Naive B cell (primary cell): ENCODE data around the gene SLC36A1. TPM values are rescaled to one million over a fixed set of nuclear protein-coding genes. Genes with fewer than 3 reads are reported as not detected.

Experiments
- ATAC-seq, 2 donors: fragments of 150-1000 bp; cut with Tn5 transposase; 2 replicates each; pipeline ENCODE4 v1.10.0; 2021; ENCODE audit warnings: low read depth in 2 of 2, mild to moderate bottlenecking in 2 of 2, moderate library complexity in 2 of 2
- DNase-seq: peaks from one replicate; pipeline ENCODE4 v3.0.0; 2022
- H3K27ac Mint-ChIP-seq, 6 donors: one replicate each; pipeline ENCODE4 v1.8.0; 2020 to 2022; ENCODE audit warnings: mild to moderate bottlenecking in 6 of 6, mixed read lengths in 6 of 6, moderate library complexity in 5 of 6, inconsistent platforms in 2 of 6
- H3K27me3 Mint-ChIP-seq, 3 donors: one replicate each; pipeline ENCODE4 v1.8.0; 2021 to 2022; ENCODE audit warnings: mixed read lengths in 3 of 3, mild to moderate bottlenecking in 1 of 3
- H3K36me3 Mint-ChIP-seq, 2 donors: one replicate each; pipeline ENCODE4 v1.8.0; 2020 to 2022; ENCODE audit warnings: mixed read lengths in 2 of 2, inconsistent platforms in 1 of 2, mild to moderate bottlenecking in 1 of 2
- H3K4me1 Mint-ChIP-seq, 3 donors: one replicate each; pipeline ENCODE4 v1.8.0; 2020 to 2022; ENCODE audit warnings: mixed read lengths in 3 of 3, inconsistent platforms in 1 of 3, mild to moderate bottlenecking in 1 of 3, moderate library complexity in 1 of 3
- H3K4me3 Mint-ChIP-seq, 8 donors: one replicate each; pipeline ENCODE4 v1.8.0; 2020 to 2022; ENCODE audit warnings: mild to moderate bottlenecking in 8 of 8, mixed read lengths in 8 of 8, moderate library complexity in 8 of 8, inconsistent platforms in 2 of 8
- H3K9me3 Mint-ChIP-seq, 7 donors: one replicate each; pipeline ENCODE4 v1.8.0; 2020 to 2022; ENCODE audit warnings: mixed read lengths in 7 of 7, mild to moderate bottlenecking in 5 of 7, inconsistent platforms in 2 of 7, moderate library complexity in 1 of 7
- polyA plus RNA-seq, 6 donors: library from polyadenylated mRNA; unstranded; fragments of 300-500 nt; fragmentation: Illumina TruSeq; gene quantifications; one replicate each; pipeline ENCODE4 v1.2.3, GENCODE V29; 2021; ENCODE audit warnings: low read depth in 6 of 6

Gene SLC36A1
- polyA plus RNA-seq, 6 donors from 2014 or later = 0.91 to 1.9 (median 1.4) TPM; not detected in 1

DNA sequence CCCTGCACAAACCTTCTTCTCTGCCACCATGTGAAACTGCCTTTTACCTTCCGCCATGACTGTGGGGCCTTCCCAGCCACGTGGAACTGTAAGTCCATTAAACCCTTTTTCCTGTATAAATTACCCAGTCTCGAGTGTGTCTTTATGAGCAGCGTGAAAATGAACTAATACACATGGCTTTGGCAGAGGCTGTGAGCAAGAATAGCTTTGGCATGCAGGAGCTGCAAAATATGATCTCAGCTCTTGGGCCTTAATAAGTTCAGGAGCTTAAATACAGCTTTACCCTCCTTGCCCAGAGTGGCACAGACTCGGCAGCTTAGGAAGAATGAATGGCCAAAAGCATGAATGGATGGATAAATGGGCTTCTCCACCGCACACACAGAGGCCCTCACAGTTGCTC, 15.7 kb upstream of the SLC36A1 start:
- ATAC-seq = no peak
- H3K4me3 Mint-ChIP-seq = no peak overlapping the region
- DNase-seq = no peak
- H3K27me3 Mint-ChIP-seq = peaks cover 22 to 30% (median 27%) of the 10 kb centered on the region in 3 donors
- H3K36me3 Mint-ChIP-seq = no peaks in the 10 kb centered on the region
- H3K27ac Mint-ChIP-seq = no peak overlapping the region
- H3K9me3 Mint-ChIP-seq = peaks cover 0 to 5% (median 2%) of the 10 kb centered on the region in 7 donors
- H3K4me1 Mint-ChIP-seq = peaks cover 9 to 14% (median 12%) of the 10 kb centered on the region in 3 donors

DNA sequence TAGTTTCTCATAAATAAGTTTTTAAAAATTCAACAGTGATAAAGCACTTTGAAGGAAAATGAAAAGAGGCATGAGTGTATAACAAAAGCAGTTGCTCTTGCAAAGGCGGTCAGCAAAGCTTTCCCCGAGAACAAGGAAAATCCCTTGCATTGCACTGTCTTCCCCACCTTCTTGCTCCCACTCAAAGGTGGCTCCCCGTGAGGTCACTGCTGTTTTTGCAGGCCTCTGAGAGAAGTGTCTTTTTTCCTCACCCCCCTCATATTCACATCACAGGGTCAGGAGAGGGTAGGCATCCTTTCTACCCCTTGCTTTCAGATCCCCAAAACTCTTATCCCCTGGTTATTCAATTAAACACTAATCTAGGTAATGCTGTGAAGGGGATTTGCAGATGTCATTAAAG, 15.2 kb upstream of the SLC36A1 start:
- Mint-ChIP-seq H3K27ac (peak overlapping the region in 1 of 6 donors; percentile 27), H3K4me3 (no peak overlapping the region), H3K4me1 (peaks cover 5 to 8% (median 7%) of the 10 kb centered on the region in 3 donors), H3K27me3 (peaks cover 22 to 30% (median 27%) of the 10 kb centered on the region in 3 donors), H3K36me3 (no peaks in the 10 kb centered on the region), H3K9me3 (peaks cover 0 to 5% (median 2%) of the 10 kb centered on the region in 7 donors)
- no peak for DNase-seq
- no peak for ATAC-seq

DNA sequence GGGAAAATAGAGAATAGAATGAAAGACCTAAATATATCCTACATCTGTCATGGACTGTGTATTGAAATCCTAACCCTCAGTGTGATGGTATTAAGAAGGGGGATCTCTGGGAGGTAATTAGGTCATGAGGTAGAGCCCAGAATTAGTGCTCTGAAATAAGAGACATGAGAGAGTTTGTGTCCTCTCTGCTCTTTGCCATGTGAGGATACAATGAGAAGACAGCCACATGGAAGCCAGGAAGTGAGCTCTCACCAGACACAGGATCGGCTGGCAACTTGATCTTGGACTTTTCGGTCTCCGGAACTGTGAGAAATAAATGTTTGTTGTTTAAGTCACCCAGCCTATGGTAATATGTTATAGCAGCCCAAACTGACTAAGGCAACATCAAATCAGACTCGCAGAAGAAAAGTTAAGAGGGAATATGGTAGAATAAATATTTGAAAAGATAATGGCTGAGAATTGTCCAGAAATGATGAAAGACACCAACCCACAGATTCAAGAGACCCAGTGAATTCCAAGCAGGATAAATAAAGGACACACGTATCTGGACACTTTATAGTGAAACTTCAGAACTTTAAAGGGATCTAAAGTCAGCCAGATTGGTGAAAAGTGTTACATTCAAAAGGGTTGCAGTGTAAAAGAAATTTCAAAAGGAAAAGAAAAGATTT, 12.7 kb upstream of the SLC36A1 start:
- H3K27me3 Mint-ChIP-seq = peaks cover 27 to 44% (median 43%) of the 10 kb centered on the region in 3 donors
- H3K4me3 Mint-ChIP-seq = no peak overlapping the region
- ATAC-seq (no peak), DNase-seq (no peak)
- peaks cover 0 to 8% (median 3%) of the 10 kb centered on the region in 7 donors for H3K9me3 Mint-ChIP-seq
- H3K4me1 Mint-ChIP-seq = no peaks in the 10 kb centered on the region
- no peak overlapping the region for H3K27ac Mint-ChIP-seq
- H3K36me3 Mint-ChIP-seq = peaks cover 0 to 4% of the 10 kb centered on the region in 2 donors

DNA sequence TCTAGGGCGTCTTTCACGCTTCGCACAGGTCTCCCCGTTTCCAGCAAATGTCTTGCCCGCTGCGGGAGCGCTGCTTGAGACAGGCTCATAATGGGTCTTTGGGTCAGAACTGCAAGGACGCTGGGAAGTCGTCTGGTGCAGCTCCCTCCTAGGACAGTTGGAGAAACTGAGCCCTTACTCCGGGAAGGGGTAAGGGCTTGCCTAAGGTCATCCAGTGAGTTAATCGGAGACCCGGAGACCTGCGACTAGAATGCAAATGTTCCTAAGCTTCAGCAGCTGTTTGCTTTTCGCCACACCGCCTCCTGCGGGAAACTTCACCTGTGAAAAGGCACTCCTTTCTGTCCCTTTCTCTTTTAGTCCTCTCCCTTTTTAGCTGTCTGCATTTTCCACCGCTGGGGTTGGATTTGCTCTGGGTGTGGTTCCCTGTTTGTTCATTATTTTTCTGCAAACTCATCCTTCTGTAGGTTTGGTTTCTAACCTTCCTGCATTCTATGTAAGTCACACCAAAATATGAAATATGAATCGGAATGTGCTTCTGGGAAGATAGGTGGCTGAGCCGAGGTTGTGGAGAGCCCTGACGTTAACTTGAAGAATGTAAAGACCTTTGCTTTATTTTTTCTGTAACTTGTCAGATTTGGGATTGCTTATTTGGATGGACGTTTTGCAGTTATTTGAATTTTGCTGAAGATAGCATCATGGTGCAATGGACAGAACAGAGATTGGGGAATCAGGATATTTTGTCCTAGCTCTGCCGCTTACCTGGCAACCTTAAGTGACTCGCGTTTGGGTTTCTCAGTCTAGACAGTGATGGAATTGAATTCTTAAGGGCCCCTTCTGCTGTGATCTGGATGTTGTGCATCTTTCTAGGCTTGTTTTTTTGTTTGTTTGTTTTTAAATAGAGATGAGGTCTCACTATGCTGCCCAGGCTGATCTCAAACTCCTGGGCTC, 909 bp downstream of the SLC36A1 start:
- ATAC-seq (peak; percentile 0 to 15), DNase-seq (peak; percentile 11)
- no peaks in the 10 kb centered on the region for H3K36me3 Mint-ChIP-seq
- peak overlapping the region; percentile 88 to 99 (median 97) for H3K4me3 Mint-ChIP-seq
- H3K27me3 Mint-ChIP-seq = peaks cover 7 to 17% (median 12%) of the 10 kb centered on the region in 3 donors
- peak overlapping the region; percentile 90 to 98 (median 96) for H3K27ac Mint-ChIP-seq
- H3K9me3 Mint-ChIP-seq = no peaks in the 10 kb centered on the region
- H3K4me1 Mint-ChIP-seq = peaks cover 20 to 38% (median 33%) of the 10 kb centered on the region in 3 donors

DNA sequence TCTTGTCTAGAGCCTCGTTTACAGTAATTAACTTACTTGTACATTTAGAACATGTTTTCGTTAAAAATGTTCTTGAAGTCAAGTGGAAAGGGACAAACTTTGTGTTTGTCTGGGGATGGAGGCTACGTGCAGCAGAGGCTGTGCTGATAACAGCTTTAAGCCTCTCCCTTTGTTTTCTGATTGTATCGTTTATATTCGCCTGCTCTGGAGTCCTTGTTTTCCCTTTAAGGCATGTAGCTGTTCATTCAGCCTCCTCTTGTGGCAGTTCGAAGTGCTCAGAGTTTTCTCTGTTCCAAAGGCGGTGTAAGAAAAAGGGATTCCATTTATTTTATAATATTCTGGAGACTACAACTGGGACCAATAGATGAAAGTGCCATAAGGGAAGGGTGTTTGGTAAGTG, 1.9 kb downstream of the SLC36A1 start:
- no peak for ATAC-seq
- Mint-ChIP-seq H3K9me3 (no peaks in the 10 kb centered on the region), H3K4me1 (peaks cover 22 to 38% (median 33%) of the 10 kb centered on the region in 3 donors), H3K36me3 (no peaks in the 10 kb centered on the region), H3K27ac (no peak overlapping the region), H3K27me3 (peaks cover 7 to 12% (median 10%) of the 10 kb centered on the region in 3 donors), H3K4me3 (peak overlapping the region; percentile 8 to 99 (median 91))
- DNase-seq = no peak

DNA sequence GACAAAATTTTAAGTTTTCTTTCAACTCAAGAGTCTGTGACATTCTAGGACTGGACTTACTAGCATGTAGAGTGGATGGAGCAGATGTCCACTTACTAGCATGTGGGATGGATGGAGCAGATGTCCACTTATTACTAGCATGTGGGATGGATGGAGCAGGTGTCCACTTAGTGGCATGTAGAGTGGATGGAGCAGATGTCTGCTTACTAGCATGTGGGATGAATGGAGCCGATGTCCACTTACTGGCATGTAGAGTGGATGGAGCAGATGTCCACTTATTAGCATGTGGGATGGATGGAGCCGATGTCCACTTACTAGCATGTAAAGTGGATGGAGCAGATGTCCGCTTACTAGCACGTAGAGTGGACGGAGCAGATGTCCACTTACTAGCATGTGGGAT, 2.4 kb downstream of the SLC36A1 start:
- peaks cover 6 to 12% (median 10%) of the 10 kb centered on the region in 3 donors for H3K27me3 Mint-ChIP-seq
- no peak overlapping the region for H3K27ac Mint-ChIP-seq
- peak overlapping the region in 1 of 8 donors; percentile 88 for H3K4me3 Mint-ChIP-seq
- H3K9me3 Mint-ChIP-seq = no peaks in the 10 kb centered on the region
- no peaks in the 10 kb centered on the region for H3K36me3 Mint-ChIP-seq
- DNase-seq (no peak), ATAC-seq (no peak)
- peaks cover 22 to 38% (median 33%) of the 10 kb centered on the region in 3 donors for H3K4me1 Mint-ChIP-seq

DNA sequence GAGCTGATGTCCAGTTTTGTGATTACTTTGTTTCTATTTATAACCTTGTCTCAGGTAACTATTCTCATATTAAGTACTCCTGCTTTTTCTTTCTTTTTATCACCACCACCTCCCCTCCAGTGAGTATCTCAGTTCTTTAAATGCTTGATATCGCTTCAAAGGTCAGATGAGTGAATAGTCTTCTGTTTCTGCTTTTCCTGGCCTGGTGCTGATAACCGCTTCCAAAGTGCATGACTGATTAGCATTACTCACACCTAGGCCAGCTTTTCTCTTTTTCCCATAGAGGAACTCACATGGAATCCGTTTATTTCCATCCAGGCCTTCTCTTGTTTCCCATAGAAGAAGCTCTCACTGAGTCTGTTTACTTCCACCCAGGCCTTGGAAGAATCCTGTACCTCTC, 3.2 kb downstream of the SLC36A1 start:
- no peaks in the 10 kb centered on the region for H3K9me3 Mint-ChIP-seq
- peaks cover 22 to 38% (median 33%) of the 10 kb centered on the region in 3 donors for H3K4me1 Mint-ChIP-seq
- no peak for DNase-seq
- no peaks in the 10 kb centered on the region for H3K36me3 Mint-ChIP-seq
- peak overlapping the region in 1 of 6 donors; percentile 39 for H3K27ac Mint-ChIP-seq
- peak overlapping the region in 2 of 8 donors; percentile 16 to 29 for H3K4me3 Mint-ChIP-seq
- peaks cover 0 to 7% (median 6%) of the 10 kb centered on the region in 3 donors for H3K27me3 Mint-ChIP-seq
- no peak for ATAC-seq

DNA sequence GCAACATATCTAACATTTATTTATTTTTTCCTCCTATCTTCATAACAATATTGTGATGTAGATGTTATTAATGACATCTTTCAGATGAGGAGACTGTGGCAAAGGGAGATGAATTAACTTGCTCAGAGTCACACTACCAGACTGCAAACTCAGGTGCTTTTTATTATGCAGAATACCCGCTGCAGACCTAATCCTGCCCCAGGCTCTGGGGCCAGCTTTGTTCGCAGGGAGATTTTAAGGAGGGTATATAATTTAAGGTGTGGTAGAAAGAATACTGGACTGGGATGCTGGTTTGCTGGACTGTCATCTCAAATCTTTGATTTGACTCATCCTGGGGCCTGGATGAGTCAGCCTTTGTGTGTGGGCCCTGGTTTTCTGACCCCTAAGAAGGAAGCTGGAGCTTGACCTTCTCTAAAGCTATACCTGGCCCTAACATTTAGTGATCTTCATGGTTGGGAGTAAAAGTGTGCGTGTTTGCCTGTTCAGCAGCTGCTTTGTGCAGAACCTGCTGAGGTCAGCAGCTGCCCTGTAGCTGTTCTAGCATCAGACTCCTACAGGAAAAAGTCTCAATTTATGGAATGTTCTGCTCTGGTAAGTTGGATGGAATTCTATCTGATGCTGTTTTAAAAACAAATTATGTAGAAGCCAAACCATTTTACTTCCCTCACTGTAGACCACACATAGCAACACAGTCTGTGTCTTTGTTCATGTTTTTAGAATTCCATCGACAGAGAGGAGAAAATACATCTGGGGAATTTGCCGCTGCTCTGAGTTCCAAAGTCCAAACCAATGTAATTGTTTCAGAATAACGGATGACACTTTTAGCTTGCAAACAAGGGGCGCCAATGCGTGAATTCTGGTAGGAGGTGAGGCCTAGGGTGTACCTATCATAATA, 4.5 kb downstream of the SLC36A1 start:
- DNase-seq (no peak), ATAC-seq (no peak)
- H3K36me3 Mint-ChIP-seq = no peaks in the 10 kb centered on the region
- H3K4me3 Mint-ChIP-seq = no peak overlapping the region
- H3K27ac Mint-ChIP-seq = no peak overlapping the region
- no peaks in the 10 kb centered on the region for H3K27me3 Mint-ChIP-seq
- no peaks in the 10 kb centered on the region for H3K9me3 Mint-ChIP-seq
- H3K4me1 Mint-ChIP-seq = peaks cover 22 to 38% (median 33%) of the 10 kb centered on the region in 3 donors

DNA sequence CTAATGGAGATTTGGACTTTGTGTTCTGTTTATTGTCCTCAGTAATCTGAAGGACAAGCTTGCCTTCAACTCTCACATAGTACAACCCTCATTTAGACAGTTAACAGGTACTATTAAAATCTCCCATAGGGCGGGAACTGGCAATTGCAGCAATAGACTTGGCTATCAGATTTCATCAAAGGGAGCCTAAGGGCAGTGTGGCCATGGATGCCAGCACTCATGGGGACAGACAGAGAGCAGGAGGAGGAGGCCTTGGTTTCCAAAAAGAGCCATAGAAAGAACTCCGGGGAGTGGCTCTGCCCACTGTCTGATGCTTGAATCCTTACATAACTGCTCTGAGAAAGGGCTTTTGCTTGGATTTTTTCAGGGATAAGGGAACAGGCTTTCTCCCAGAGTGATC, 6.8 kb downstream of the SLC36A1 start:
- no peaks in the 10 kb centered on the region for H3K36me3 Mint-ChIP-seq
- no peak for DNase-seq
- no peak overlapping the region for H3K4me3 Mint-ChIP-seq
- no peaks in the 10 kb centered on the region for H3K27me3 Mint-ChIP-seq
- ATAC-seq = no peak
- H3K4me1 Mint-ChIP-seq = peaks cover 5 to 23% (median 15%) of the 10 kb centered on the region in 3 donors
- H3K9me3 Mint-ChIP-seq = no peaks in the 10 kb centered on the region
- H3K27ac Mint-ChIP-seq = no peak overlapping the region

DNA sequence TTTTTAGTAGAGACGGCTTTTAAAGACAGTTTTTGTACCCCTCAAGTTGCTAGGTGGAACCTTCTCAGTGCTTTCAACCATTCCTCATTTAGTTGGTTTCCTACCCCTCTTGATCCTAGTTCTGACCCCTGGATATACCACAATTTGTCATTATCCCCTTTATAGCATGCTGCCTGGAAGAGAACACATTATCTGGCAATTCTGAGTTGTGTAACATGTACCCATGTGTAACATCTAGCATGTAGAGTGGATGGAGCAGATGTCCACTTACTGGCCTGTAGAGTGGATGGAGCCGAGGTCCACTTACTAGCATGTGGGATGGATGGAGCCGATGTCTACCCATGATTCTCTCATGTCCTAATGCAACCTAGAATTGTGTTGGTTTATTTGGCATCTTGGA, 7.5 kb downstream of the SLC36A1 start:
- Mint-ChIP-seq H3K9me3 (no peaks in the 10 kb centered on the region), H3K27me3 (no peaks in the 10 kb centered on the region), H3K36me3 (no peaks in the 10 kb centered on the region), H3K4me3 (no peak overlapping the region), H3K4me1 (peaks cover 2 to 16% (median 8%) of the 10 kb centered on the region in 3 donors), H3K27ac (no peak overlapping the region)
- no peak for DNase-seq
- ATAC-seq = no peak

DNA sequence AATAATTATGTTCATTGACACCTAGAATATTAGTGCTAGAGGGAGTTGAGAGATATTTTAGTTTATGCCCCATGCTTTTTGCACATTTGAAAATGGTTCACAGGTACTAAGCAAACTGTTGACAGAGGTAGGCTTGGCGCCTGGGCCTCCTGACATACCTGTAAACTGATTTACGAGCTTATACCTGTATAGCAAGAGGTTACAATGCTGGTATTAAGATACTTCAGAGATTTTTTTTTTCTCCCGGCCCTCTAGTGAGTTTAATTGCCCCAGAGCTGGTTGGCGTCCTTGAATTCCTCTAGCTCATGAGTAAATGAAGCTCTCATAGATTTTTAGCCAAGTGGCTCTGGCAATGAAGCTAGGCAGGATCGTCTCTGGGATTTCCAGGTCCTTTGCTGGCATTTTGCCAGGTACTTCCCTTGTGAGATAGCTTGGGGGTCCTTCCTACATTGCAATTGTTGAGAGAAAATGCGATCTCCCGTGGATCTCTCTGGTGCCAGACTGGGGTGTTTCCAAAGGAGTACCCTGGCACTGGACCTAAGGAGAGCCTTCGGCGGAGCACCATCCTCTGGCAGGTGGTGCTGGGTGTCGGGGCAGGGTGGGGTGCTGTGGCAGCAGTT, 9.0 kb downstream of the SLC36A1 start:
- DNase-seq = no peak
- H3K4me3 Mint-ChIP-seq = no peak overlapping the region
- no peaks in the 10 kb centered on the region for H3K9me3 Mint-ChIP-seq
- no peak for ATAC-seq
- H3K27ac Mint-ChIP-seq = no peak overlapping the region
- no peaks in the 10 kb centered on the region for H3K36me3 Mint-ChIP-seq
- H3K4me1 Mint-ChIP-seq = peaks cover 2 to 6% (median 4%) of the 10 kb centered on the region in 3 donors
- H3K27me3 Mint-ChIP-seq = no peaks in the 10 kb centered on the region

DNA sequence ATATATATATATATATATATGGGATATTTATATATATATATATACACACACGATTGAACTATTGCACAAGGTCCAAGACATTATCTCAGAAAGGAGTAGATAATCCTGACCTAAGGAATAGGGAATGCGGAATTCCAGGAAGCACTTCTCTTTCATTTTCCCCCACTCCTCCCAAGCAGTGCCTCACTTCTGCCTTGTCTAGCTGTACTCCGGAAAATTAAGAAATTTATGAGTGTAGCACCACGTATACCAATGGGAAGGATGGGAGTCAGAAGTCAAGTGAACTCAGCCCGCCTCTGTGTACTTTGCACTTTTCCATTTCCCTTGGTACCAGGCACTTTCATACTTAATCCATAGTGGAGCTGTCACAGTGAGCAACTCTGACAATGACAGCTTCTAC, 10.9 kb downstream of the SLC36A1 start:
- H3K4me1 Mint-ChIP-seq = peaks cover 0 to 6% (median 2%) of the 10 kb centered on the region in 3 donors
- ATAC-seq (no peak), DNase-seq (no peak)
- H3K27me3 Mint-ChIP-seq = no peaks in the 10 kb centered on the region
- H3K36me3 Mint-ChIP-seq = peaks cover 0 to 3% of the 10 kb centered on the region in 2 donors
- no peaks in the 10 kb centered on the region for H3K9me3 Mint-ChIP-seq
- no peak overlapping the region for H3K4me3 Mint-ChIP-seq
- peak overlapping the region in 1 of 6 donors; percentile 59 for H3K27ac Mint-ChIP-seq
